HG03280 (cell line): ENCODE measurements around the gene RESP18.

Experiments used
- ATAC-seq: cut with Tn5 transposase; IDR thresholded peaks from one replicate; pipeline ENCODE4 v1.9.1; 2021; ENCODE audit warnings: mild to moderate bottlenecking, moderate library complexity; ENCODE audit not compliant: unreplicated experiment

RESP18 gene

GRCh38 chr2:219332542-219332941, at the start of gene RESP18:
Gene RESP18, minus strand, starts transcription at chr2:219332744.
- no peak for ATAC-seq

GRCh38 chr2:219381448-219381847, 48.9 kb upstream of the RESP18 start:
- no peak for ATAC-seq

- ATAC-seq = no peak
Measured at GRCh38 chr2:219380926-219381325, 48.4 kb upstream of the RESP18 start.

- no peak for ATAC-seq
Measured at GRCh38 chr2:219378163-219378851, 45.8 kb upstream of the RESP18 start.

GRCh38 chr2:219369447-219369861, 36.9 kb upstream of the RESP18 start:
- no peak for ATAC-seq

- no peak for ATAC-seq
Measured at GRCh38 chr2:219368690-219369191, 36.2 kb upstream of the RESP18 start.

- ATAC-seq = peak; percentile 64
Measured at GRCh38 chr2:219362524-219363164, 30.1 kb upstream of the RESP18 start.

GRCh38 chr2:219362072-219362471, 29.5 kb upstream of the RESP18 start:
- no peak for ATAC-seq

GRCh38 chr2:219358170-219359075, 25.9 kb upstream of the RESP18 start:
- no peak for ATAC-seq

- no peak for ATAC-seq
Measured at GRCh38 chr2:219356834-219357233, 24.3 kb upstream of the RESP18 start.

GRCh38 chr2:219354582-219354981, 22.0 kb upstream of the RESP18 start:
- no peak for ATAC-seq

GRCh38 chr2:219353129-219353528, 20.6 kb upstream of the RESP18 start:
- ATAC-seq = no peak

- no peak for ATAC-seq
Measured at GRCh38 chr2:219352448-219353023, 20.0 kb upstream of the RESP18 start.

- ATAC-seq = no peak
Measured at GRCh38 chr2:219350710-219351221, 18.2 kb upstream of the RESP18 start.

- no peak for ATAC-seq
Measured at GRCh38 chr2:219350215-219350614, 17.7 kb upstream of the RESP18 start.

- no peak for ATAC-seq
Measured at GRCh38 chr2:219344751-219345430, 12.3 kb upstream of the RESP18 start.

- ATAC-seq = no peak
Measured at GRCh38 chr2:219335373-219335786, 2.8 kb upstream of the RESP18 start.

- no peak for ATAC-seq
Measured at GRCh38 chr2:219334076-219334475, 1.5 kb upstream of the RESP18 start.

- no peak for ATAC-seq
Measured at GRCh38 chr2:219331560-219332213, 857 bp downstream of the RESP18 start.

- ATAC-seq = no peak
Measured at GRCh38 chr2:219327719-219328118, 4.8 kb downstream of the RESP18 start.
